WTC11 (cell line): Measurements from ENCODE around the gene EVL. TPM values are rescaled to one million over a fixed set of nuclear protein-coding genes. Genes with fewer than 3 reads are reported as not detected.
"Not testable (repeated sequence)": the region's sequence is repeated elsewhere in the genome, so short reads cannot be mapped to it uniquely, and the experiment has no call there.

Experiments
- ATAC-seq: fragments of 200-7000 bp; cut with Tn5 transposase; 2 replicates; pipeline ENCODE4 v1.10.0; 2021; ENCODE audit warnings: mild to moderate bottlenecking, moderate library complexity
- CTCF ChIA-PET: fragments of 300-600 bp; sonication (Branson Sonifier 250); formaldehyde crosslinking; loops from one replicate; lab custom pipeline; 2021; ENCODE audit warnings: antibody characterized with exemption; lab: Charles Lee
- POLR2A ChIA-PET: fragments of 350-600 bp; sonication (Branson Sonifier 250); formaldehyde crosslinking; loops from one replicate; lab custom pipeline; 2021; ENCODE audit warnings: antibody characterized with exemption; lab: Charles Lee
- DNase-seq: peaks from one replicate; pipeline ENCODE4 v3.0.0; 2021; ENCODE audit warnings: low spot score
- H3K27ac Mint-ChIP-seq: 2 replicates; pipeline ENCODE4 v1.8.0; 2021; ENCODE audit warnings: mixed read lengths
- H3K27me3 Mint-ChIP-seq: 2 replicates; pipeline ENCODE4 v1.8.0; 2021; ENCODE audit warnings: low read depth, mild to moderate bottlenecking, moderate library complexity, mixed read lengths
- H3K36me3 Mint-ChIP-seq: 2 replicates; pipeline ENCODE4 v1.8.0; 2021; ENCODE audit warnings: mixed read lengths
- H3K4me1 Mint-ChIP-seq: 2 replicates; pipeline ENCODE4 v1.8.0; 2022; ENCODE audit warnings: mixed read lengths
- H3K4me3 Mint-ChIP-seq: 2 replicates; pipeline ENCODE4 v1.8.0; 2021; ENCODE audit warnings: mild to moderate bottlenecking, moderate library complexity, mixed read lengths
- H3K9me3 Mint-ChIP-seq: 2 replicates; pipeline ENCODE4 v1.8.0; 2021; ENCODE audit warnings: mixed read lengths
- JUN ChIP-seq: sonication (generic); formaldehyde crosslinking; IDR thresholded peaks from 2 replicates; pipeline ENCODE4 v1.8.0; 2023; ENCODE audit warnings: mild to moderate bottlenecking, missing genetic modification reagents
- SOX15 ChIP-seq: fragments of 250-450 bp; sonication (Bioruptor Pico); IDR thresholded peaks from 2 replicates; pipeline ENCODE4 v1.9.0; 2021; ENCODE audit warnings: mild to moderate bottlenecking
- TCF7 ChIP-seq: sonication (generic); formaldehyde crosslinking; IDR thresholded peaks from 2 replicates; pipeline ENCODE4 v1.8.0; 2022; ENCODE audit warnings: mild to moderate bottlenecking, low read depth, missing genetic modification reagents, moderate library complexity
- TEAD1 ChIP-seq: sonication (generic); formaldehyde crosslinking; IDR thresholded peaks from 2 replicates; pipeline ENCODE4 v1.8.0; 2022; ENCODE audit warnings: mild to moderate bottlenecking, missing genetic modification reagents
- ZNF317 ChIP-seq: sonication (generic); formaldehyde crosslinking; IDR thresholded peaks from 2 replicates; pipeline ENCODE4 v1.8.1; 2023; ENCODE audit warnings: low read depth, mild to moderate bottlenecking, moderate library complexity, missing genetic modification reagents, borderline replicate concordance
- ZNF396 ChIP-seq: fragments of 250-450 bp; sonication (Bioruptor Pico); IDR thresholded peaks from 2 replicates; pipeline ENCODE4 v1.8.0; 2021; ENCODE audit warnings: mild to moderate bottlenecking, moderate library complexity, borderline replicate concordance
- ZNF416 ChIP-seq: fragments of 250-450 bp; sonication (Bioruptor Pico); IDR thresholded peaks from 2 replicates; pipeline ENCODE4 v1.9.0; 2021; ENCODE audit warnings: mild to moderate bottlenecking, inconsistent platforms
- total RNA-seq: library from RNA; stranded (reverse); gene quantifications from 3 replicates; pipeline ENCODE4 v1.2.3, GENCODE V29; 2021
- TF ChIP-seq, protein P1 (sequence below): sonication (generic); formaldehyde crosslinking; IDR thresholded peaks from 2 replicates; pipeline ENCODE4 v1.8.1; 2022; ENCODE audit warnings: low read depth, mild to moderate bottlenecking, moderate library complexity, missing genetic modification reagents, borderline replicate concordance
- TF ChIP-seq, protein P2 (sequence below): fragments of 250-450 bp; sonication (Bioruptor Pico); IDR thresholded peaks from 2 replicates; pipeline ENCODE4 v1.9.0; 2021; ENCODE audit warnings: mild to moderate bottlenecking
- TF ChIP-seq, protein P3 (sequence below): sonication (generic); formaldehyde crosslinking; IDR thresholded peaks from 2 replicates; pipeline ENCODE4 v1.8.1; 2023; ENCODE audit warnings: mild to moderate bottlenecking, missing genetic modification reagents
- TF ChIP-seq, protein P4 (sequence below): sonication (generic); formaldehyde crosslinking; IDR thresholded peaks from 2 replicates; pipeline ENCODE4 v1.8.1; 2022; ENCODE audit warnings: mild to moderate bottlenecking, missing genetic modification reagents, moderate library complexity, borderline replicate concordance
- TF ChIP-seq, protein P5 (sequence below): fragments of 200-600 bp; IDR thresholded peaks from 2 replicates; pipeline ENCODE4 v1.8.0; 2022; ENCODE audit warnings: antibody characterized with exemption
- TF ChIP-seq, protein P6 (sequence below): fragments of 250-450 bp; sonication (Bioruptor Pico); IDR thresholded peaks from 2 replicates; pipeline ENCODE4 v1.9.0; 2021; ENCODE audit warnings: mild to moderate bottlenecking, borderline replicate concordance

Gene EVL
- total RNA-seq, 1 experiment from 2014 or later = 60.8 TPM

DNA sequence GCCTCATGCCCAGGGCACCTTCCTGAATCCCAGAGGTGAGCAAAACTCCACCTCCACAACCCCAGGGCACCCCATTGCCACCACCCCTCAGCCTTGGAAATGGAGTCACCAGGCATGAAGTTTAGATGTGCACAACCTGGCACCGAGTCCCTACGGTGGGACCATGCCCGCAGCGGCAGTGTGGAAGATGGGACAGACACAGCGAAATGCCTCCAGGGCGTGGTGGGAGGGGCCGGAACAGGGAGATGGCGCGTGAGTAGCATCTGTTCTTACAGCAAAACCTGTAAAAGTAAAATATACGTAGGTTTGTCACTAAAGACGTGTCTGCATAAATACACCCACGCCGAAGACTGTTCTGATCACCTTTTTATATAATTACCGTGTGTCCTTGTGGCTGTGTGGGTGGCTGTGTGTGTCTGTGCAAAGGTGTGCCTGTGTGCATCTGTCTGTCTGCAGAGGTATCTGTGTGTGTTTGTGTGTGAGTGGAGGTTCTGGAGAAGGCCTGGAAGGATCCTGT is 111.6 kb downstream of the EVL start:
- H3K4me3 Mint-ChIP-seq = no peak overlapping the region
- DNase-seq (no peak), ATAC-seq (no peak)
- ChIA-PET CTCF (interaction anchor here (1.9 kb wide), 1 partner anchor 22 kb away, joined by 8 read pairs; no protein-coding TSS in a partner anchor), POLR2A (no interaction called here)
- H3K9me3 Mint-ChIP-seq = peaks cover 3% of the 10 kb centered on the region; the same call in 1 of the 2 replicates
- TF ChIP-seq, protein P1, sequence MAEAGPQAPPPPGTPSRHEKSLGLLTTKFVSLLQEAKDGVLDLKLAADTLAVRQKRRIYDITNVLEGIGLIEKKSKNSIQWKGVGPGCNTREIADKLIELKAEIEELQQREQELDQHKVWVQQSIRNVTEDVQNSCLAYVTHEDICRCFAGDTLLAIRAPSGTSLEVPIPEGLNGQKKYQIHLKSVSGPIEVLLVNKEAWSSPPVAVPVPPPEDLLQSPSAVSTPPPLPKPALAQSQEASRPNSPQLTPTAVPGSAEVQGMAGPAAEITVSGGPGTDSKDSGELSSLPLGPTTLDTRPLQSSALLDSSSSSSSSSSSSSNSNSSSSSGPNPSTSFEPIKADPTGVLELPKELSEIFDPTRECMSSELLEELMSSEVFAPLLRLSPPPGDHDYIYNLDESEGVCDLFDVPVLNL = no peak
- H3K27ac Mint-ChIP-seq = no peak overlapping the region
- H3K36me3 Mint-ChIP-seq = peaks cover 2% of the 10 kb centered on the region; the same call in 1 of the 2 replicates
- H3K27me3 Mint-ChIP-seq = peaks cover 9% of the 10 kb centered on the region
- H3K4me1 Mint-ChIP-seq = no peaks in the 10 kb centered on the region; the same call in 1 of the 2 replicates

DNA sequence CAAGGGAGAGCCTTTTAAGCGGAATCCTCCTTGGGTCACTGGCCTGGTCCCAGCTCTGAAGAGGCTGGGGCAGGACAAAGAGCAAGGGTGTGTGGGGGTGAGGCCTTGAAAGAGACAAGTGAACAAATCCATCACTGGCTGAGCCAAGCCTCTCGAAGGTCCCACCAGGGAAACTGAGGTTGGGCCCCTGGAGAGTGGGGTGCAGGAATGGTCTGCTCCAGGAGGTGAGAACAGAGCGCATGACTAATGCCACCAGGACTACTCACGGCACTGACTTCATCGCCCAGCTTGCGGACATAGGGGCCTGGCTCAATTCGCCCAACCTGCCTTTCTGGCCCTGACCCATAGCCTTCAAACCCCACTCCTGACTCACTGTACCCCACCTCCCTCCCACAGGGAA is 113.5 kb downstream of the EVL start:
- ATAC-seq (no peak), DNase-seq (no peak)
- Mint-ChIP-seq H3K27ac (no peak overlapping the region), H3K36me3 (peaks cover 2% of the 10 kb centered on the region; the same call in 1 of the 2 replicates), H3K27me3 (peaks cover 9% of the 10 kb centered on the region), H3K9me3 (peaks cover 5% of the 10 kb centered on the region; the same call in 1 of the 2 replicates), H3K4me1 (no peaks in the 10 kb centered on the region), H3K4me3 (no peak overlapping the region)
- POLR2A ChIA-PET = no interaction called here
- TF ChIP-seq SOX15 (CRISPR knock-in tag) (no peak), TCF7 (CRISPR knock-in tag) (no peak), ZNF317 (CRISPR knock-in tag) (no peak), TEAD1 (CRISPR knock-in tag) (no peak), JUN (CRISPR knock-in tag) (no peak), ZNF396 (CRISPR knock-in tag) (no peak), ZNF416 (CRISPR knock-in tag) (no peak)
- TF ChIP-seq, protein P2, sequence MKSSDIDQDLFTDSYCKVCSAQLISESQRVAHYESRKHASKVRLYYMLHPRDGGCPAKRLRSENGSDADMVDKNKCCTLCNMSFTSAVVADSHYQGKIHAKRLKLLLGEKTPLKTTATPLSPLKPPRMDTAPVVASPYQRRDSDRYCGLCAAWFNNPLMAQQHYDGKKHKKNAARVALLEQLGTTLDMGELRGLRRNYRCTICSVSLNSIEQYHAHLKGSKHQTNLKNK (CRISPR knock-in tag) = no peak
- TF ChIP-seq, protein P3, sequence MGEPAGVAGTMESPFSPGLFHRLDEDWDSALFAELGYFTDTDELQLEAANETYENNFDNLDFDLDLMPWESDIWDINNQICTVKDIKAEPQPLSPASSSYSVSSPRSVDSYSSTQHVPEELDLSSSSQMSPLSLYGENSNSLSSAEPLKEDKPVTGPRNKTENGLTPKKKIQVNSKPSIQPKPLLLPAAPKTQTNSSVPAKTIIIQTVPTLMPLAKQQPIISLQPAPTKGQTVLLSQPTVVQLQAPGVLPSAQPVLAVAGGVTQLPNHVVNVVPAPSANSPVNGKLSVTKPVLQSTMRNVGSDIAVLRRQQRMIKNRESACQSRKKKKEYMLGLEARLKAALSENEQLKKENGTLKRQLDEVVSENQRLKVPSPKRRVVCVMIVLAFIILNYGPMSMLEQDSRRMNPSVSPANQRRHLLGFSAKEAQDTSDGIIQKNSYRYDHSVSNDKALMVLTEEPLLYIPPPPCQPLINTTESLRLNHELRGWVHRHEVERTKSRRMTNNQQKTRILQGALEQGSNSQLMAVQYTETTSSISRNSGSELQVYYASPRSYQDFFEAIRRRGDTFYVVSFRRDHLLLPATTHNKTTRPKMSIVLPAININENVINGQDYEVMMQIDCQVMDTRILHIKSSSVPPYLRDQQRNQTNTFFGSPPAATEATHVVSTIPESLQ (CRISPR knock-in tag) = no peak
- TF ChIP-seq, protein P4, sequence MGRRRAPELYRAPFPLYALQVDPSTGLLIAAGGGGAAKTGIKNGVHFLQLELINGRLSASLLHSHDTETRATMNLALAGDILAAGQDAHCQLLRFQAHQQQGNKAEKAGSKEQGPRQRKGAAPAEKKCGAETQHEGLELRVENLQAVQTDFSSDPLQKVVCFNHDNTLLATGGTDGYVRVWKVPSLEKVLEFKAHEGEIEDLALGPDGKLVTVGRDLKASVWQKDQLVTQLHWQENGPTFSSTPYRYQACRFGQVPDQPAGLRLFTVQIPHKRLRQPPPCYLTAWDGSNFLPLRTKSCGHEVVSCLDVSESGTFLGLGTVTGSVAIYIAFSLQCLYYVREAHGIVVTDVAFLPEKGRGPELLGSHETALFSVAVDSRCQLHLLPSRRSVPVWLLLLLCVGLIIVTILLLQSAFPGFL = no peak
- TF ChIP-seq, protein P5, sequence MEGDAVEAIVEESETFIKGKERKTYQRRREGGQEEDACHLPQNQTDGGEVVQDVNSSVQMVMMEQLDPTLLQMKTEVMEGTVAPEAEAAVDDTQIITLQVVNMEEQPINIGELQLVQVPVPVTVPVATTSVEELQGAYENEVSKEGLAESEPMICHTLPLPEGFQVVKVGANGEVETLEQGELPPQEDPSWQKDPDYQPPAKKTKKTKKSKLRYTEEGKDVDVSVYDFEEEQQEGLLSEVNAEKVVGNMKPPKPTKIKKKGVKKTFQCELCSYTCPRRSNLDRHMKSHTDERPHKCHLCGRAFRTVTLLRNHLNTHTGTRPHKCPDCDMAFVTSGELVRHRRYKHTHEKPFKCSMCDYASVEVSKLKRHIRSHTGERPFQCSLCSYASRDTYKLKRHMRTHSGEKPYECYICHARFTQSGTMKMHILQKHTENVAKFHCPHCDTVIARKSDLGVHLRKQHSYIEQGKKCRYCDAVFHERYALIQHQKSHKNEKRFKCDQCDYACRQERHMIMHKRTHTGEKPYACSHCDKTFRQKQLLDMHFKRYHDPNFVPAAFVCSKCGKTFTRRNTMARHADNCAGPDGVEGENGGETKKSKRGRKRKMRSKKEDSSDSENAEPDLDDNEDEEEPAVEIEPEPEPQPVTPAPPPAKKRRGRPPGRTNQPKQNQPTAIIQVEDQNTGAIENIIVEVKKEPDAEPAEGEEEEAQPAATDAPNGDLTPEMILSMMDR = no peak
- TF ChIP-seq, protein P6, sequence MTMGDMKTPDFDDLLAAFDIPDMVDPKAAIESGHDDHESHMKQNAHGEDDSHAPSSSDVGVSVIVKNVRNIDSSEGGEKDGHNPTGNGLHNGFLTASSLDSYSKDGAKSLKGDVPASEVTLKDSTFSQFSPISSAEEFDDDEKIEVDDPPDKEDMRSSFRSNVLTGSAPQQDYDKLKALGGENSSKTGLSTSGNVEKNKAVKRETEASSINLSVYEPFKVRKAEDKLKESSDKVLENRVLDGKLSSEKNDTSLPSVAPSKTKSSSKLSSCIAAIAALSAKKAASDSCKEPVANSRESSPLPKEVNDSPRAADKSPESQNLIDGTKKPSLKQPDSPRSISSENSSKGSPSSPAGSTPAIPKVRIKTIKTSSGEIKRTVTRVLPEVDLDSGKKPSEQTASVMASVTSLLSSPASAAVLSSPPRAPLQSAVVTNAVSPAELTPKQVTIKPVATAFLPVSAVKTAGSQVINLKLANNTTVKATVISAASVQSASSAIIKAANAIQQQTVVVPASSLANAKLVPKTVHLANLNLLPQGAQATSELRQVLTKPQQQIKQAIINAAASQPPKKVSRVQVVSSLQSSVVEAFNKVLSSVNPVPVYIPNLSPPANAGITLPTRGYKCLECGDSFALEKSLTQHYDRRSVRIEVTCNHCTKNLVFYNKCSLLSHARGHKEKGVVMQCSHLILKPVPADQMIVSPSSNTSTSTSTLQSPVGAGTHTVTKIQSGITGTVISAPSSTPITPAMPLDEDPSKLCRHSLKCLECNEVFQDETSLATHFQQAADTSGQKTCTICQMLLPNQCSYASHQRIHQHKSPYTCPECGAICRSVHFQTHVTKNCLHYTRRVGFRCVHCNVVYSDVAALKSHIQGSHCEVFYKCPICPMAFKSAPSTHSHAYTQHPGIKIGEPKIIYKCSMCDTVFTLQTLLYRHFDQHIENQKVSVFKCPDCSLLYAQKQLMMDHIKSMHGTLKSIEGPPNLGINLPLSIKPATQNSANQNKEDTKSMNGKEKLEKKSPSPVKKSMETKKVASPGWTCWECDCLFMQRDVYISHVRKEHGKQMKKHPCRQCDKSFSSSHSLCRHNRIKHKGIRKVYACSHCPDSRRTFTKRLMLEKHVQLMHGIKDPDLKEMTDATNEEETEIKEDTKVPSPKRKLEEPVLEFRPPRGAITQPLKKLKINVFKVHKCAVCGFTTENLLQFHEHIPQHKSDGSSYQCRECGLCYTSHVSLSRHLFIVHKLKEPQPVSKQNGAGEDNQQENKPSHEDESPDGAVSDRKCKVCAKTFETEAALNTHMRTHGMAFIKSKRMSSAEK = no peak
- CTCF ChIA-PET = interaction anchor here (1.7 kb wide), 1 partner anchor 24 kb away, joined by 4 read pairs; no protein-coding TSS in a partner anchor

DNA sequence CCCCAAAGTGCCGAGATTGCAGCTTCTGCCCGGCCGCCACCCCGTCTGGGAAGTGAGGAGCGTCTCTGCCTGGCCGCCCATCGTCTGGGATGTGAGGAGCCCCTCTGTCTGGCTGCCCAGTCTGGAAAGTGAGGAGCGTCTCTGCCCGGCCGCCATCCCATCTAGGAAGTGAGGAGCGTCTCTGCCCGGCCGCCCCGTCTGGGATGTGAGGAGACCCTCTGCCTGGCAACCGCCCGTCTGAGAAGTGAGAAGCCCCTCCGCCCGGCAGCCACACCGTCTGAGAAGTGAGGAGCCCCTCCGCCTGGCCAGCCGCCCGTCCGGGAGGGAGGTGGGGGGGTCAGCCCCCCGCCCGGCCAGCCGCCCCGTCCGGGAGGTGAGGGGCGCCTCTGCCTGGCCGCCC is 115.4 kb downstream of the EVL start:
- POLR2A ChIA-PET, H3K36me3 Mint-ChIP-seq, DNase-seq, H3K9me3 Mint-ChIP-seq, H3K27ac Mint-ChIP-seq, CTCF ChIA-PET, H3K4me3 Mint-ChIP-seq, H3K4me1 Mint-ChIP-seq, ATAC-seq, H3K27me3 Mint-ChIP-seq: not testable (repeated sequence)

DNA sequence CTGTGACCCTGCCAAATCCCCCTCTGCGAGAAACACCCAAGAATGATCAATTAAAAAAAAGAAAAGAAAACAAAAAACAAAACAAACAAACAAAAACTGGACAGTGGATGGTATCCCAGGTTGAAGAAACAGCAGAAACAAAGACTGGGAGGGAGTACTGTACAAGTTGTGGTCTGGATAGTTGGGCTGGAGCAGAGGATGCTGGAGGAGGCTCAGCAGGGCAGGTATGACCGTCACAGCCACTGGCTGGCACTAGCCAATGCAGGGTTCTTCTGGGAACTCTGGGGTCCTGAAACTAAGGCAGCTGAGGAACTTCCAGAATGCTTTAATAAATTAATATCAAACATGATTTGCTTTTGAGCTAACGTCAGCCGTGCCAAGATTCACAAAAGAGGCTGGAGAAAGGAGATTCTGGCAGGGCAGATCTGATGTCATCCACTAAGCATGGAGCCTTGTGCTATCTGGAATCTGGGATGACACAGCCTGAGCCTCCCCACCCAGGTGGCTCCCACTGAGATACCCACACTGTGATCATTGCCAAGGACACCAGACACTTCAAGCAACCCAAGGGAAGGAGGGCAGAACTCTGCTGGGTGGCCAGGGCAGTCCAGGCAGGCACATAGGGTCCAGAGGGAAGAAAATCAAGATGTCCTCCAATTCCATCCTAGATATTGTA is 116.8 kb downstream of the EVL start:
- CTCF ChIA-PET = interaction anchor here (1.5 kb wide), 1 partner anchor 11 kb away, joined by 4 read pairs; no protein-coding TSS in a partner anchor
- ATAC-seq, H3K4me3 Mint-ChIP-seq, H3K4me1 Mint-ChIP-seq, DNase-seq, H3K27ac Mint-ChIP-seq, H3K36me3 Mint-ChIP-seq, H3K9me3 Mint-ChIP-seq, POLR2A ChIA-PET, H3K27me3 Mint-ChIP-seq: not testable (repeated sequence)
